Osteocyte (in vitro differentiated cells): Measurements from ENCODE around the gene NRDC. TPM values are rescaled to one million over a fixed set of nuclear protein-coding genes. Genes with fewer than 3 reads are reported as not detected.

Source experiments
- DNase-seq: peaks from one replicate; pipeline ENCODE4 v3.0.0; 2021; ENCODE audit warnings: mixed read lengths; ENCODE audit not compliant: unreplicated experiment; ENCODE audit errors: extremely low spot score
- H3K27ac Mint-ChIP-seq: one replicate; pipeline ENCODE4 v1.8.0; 2021; ENCODE audit warnings: mild to moderate bottlenecking, mixed read lengths; ENCODE audit not compliant: unreplicated experiment
- H3K27me3 Mint-ChIP-seq: one replicate; pipeline ENCODE4 v1.8.0; 2021; ENCODE audit warnings: mixed read lengths; ENCODE audit not compliant: unreplicated experiment
- H3K36me3 Mint-ChIP-seq: one replicate; pipeline ENCODE4 v1.8.0; 2021; ENCODE audit warnings: mixed read lengths; ENCODE audit not compliant: unreplicated experiment
- H3K4me1 Mint-ChIP-seq: one replicate; pipeline ENCODE4 v1.8.0; 2021; ENCODE audit warnings: mixed read lengths; ENCODE audit not compliant: unreplicated experiment
- H3K4me3 Mint-ChIP-seq: one replicate; pipeline ENCODE4 v1.8.0; 2021; ENCODE audit warnings: mild to moderate bottlenecking, moderate library complexity, mixed read lengths; ENCODE audit not compliant: unreplicated experiment
- H3K9me3 Mint-ChIP-seq: one replicate; pipeline ENCODE4 v1.8.0; 2021; ENCODE audit warnings: mixed read lengths; ENCODE audit not compliant: unreplicated experiment
- CTCF ChIP-seq: fragments of 200-600 bp; sonication (generic); IDR thresholded peaks from 2 replicates; pipeline ENCODE4 v1.5.0; 2021; ENCODE audit warnings: antibody characterized with exemption, mild to moderate bottlenecking, moderate library complexity
- total RNA-seq: library from RNA; stranded (reverse); gene quantifications from 2 replicates; pipeline ENCODE4 v1.2.1, GENCODE V29; 2021

The NRDC gene
- total RNA-seq, 1 donor from 2014 or later: 130 TPM

DNA sequence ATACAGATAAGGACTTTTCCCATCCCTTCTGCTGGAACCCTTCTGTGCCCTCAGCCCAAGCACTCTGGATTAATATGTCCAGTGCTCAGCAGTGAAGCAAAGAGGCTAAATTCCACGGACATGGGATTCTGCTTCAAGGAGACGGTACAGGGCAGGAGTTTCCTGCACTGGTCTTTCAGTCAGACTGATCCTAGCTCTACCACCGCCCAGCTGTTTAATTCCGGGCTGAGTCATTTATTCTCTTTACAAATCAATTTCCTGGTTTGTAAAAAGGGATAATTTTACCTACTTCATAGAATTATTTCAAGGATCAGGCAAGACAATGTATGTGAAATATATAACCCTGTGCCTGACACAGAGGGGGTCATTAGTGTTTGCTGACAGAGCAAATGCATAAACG lies 41.6 kb upstream of the NRDC start:
- Mint-ChIP-seq H3K27ac (no peak overlapping the region), H3K4me1 (peaks cover 20% of the 10 kb centered on the region), H3K36me3 (no peaks in the 10 kb centered on the region), H3K9me3 (no peaks in the 10 kb centered on the region), H3K27me3 (no peaks in the 10 kb centered on the region), H3K4me3 (no peak overlapping the region)
- no peak for TF ChIP-seq CTCF
- DNase-seq: no peak

DNA sequence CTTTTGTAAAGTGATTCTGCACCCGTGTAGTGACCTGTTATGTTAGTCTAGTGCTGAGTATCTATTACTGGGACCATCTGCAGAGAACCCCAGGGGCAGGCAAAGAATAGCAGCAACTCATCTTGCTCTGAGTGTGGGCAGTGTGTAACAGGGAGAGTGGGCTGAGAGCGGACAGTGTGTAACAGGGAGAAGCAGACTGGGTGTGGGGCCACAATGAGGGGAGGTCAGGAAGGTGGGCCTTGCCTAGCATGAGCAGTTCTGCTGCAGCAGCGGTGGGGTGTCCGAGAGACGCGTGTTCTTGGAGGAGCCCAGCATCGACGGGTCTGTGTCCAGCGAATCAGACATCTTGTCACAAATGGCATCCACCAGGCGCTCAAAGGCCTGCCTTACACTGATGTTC lies 41.2 kb upstream of the NRDC start:
- H3K9me3 Mint-ChIP-seq: no peaks in the 10 kb centered on the region
- no peaks in the 10 kb centered on the region for H3K27me3 Mint-ChIP-seq
- H3K27ac Mint-ChIP-seq: no peak overlapping the region
- no peak overlapping the region for H3K4me3 Mint-ChIP-seq
- no peaks in the 10 kb centered on the region for H3K36me3 Mint-ChIP-seq
- no peak for DNase-seq
- H3K4me1 Mint-ChIP-seq: peaks cover 20% of the 10 kb centered on the region
- no peak for TF ChIP-seq CTCF

GRCh38 chr1:51916587-51917405 lies 38.3 kb upstream of the NRDC start:
- H3K27ac Mint-ChIP-seq: no peak overlapping the region

GRCh38 chr1:51915951-51916350 lies 37.4 kb upstream of the NRDC start:
- Mint-ChIP-seq H3K4me1 (peaks cover 18% of the 10 kb centered on the region), H3K36me3 (no peaks in the 10 kb centered on the region), H3K9me3 (peaks cover 4% of the 10 kb centered on the region), H3K4me3 (no peak overlapping the region), H3K27me3 (no peaks in the 10 kb centered on the region), H3K27ac (no peak overlapping the region)
- no peak for DNase-seq
- no peak for TF ChIP-seq CTCF

More at GRCh38 chr1:51916587-51917405, 38.3 kb upstream of the NRDC start:
- Mint-ChIP-seq H3K4me3 (no peak overlapping the region), H3K27me3 (no peaks in the 10 kb centered on the region), H3K36me3 (no peaks in the 10 kb centered on the region), H3K9me3 (peaks cover 4% of the 10 kb centered on the region), H3K4me1 (peaks cover 20% of the 10 kb centered on the region)
- DNase-seq: no peak
- no peak for TF ChIP-seq CTCF

DNA sequence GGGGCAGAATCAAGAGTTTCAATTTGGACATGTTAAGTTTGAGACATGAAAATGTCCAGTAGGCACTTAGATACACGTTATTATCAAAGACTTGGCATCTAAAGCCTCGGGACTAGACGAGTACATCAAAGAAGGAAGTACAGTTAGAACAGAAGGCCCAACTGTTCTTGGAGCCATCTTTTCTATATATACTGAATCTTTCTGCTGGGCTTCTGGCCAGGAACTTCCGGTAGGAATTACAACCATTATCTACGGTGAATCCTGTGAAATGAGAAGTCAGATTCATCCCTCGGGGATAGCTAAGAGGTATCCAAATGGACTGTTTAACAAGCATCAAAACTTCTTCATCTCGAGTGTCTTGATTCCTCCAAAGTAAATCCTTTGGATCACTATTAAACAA lies 34.4 kb upstream of the NRDC start:
- TF ChIP-seq CTCF: no peak
- no peaks in the 10 kb centered on the region for H3K36me3 Mint-ChIP-seq
- no peak for DNase-seq
- H3K27ac Mint-ChIP-seq: no peak overlapping the region
- no peak overlapping the region for H3K4me3 Mint-ChIP-seq
- H3K27me3 Mint-ChIP-seq: no peaks in the 10 kb centered on the region
- peaks cover 4% of the 10 kb centered on the region for H3K9me3 Mint-ChIP-seq
- H3K4me1 Mint-ChIP-seq: no peaks in the 10 kb centered on the region
